Body of pancreas (tissue), 4 donors: ENCODE data around the gene ZBTB24.

Experiments used
- POLR2A ChIP-seq, 3 donors: fragments of 450-650 bp; IDR thresholded peaks; one replicate each; pipeline ENCODE4 v1.6.1; 2016; ENCODE audit warnings: antibody characterized with exemption in 3 of 3, mild to moderate bottlenecking in 2 of 3
- TF ChIP-seq, protein P1 (sequence below), 7 experiments: fragments of 450-650 bp in 4 of 7; fragments of 200-600 bp in 3 of 7; sonication (generic) in 3 of 7; IDR thresholded peaks; one replicate each; pipeline ENCODE4 v1.5.1; 2016 to 2019; ENCODE audit warnings: antibody characterized with exemption in 7 of 7

DNA sequence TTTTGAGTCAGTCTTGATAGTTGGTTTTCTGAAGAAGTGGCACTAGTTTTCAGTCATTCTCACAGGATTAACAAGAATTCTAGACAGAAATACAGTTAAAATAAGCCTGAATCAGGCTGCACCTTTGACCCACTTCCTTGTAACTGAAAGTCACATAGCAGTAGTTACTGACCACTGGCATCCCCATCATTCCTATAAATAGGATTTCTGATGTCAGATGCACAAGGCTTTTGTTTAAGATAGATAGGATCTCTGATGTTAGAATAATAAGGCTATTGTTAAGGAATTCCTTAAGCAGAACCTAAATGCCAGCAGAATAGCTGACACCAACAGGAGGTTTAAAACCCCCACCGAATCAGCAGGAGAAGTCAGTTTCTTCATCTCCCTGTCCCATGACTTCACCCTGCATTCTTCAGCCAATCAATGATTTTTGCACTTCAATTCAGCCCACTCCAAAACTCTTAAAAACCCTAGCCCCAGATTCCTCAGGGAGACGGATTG is 30.6 kb upstream of the ZBTB24 start:
- TF ChIP-seq, protein P1, sequence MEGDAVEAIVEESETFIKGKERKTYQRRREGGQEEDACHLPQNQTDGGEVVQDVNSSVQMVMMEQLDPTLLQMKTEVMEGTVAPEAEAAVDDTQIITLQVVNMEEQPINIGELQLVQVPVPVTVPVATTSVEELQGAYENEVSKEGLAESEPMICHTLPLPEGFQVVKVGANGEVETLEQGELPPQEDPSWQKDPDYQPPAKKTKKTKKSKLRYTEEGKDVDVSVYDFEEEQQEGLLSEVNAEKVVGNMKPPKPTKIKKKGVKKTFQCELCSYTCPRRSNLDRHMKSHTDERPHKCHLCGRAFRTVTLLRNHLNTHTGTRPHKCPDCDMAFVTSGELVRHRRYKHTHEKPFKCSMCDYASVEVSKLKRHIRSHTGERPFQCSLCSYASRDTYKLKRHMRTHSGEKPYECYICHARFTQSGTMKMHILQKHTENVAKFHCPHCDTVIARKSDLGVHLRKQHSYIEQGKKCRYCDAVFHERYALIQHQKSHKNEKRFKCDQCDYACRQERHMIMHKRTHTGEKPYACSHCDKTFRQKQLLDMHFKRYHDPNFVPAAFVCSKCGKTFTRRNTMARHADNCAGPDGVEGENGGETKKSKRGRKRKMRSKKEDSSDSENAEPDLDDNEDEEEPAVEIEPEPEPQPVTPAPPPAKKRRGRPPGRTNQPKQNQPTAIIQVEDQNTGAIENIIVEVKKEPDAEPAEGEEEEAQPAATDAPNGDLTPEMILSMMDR (IDR thresholded peaks at IDR 0.05) = no peak
- TF ChIP-seq POLR2A (IDR thresholded peaks at IDR 0.05) = no peak
